Stimulated activated memory B cell treated with anti-CD40 and anti-IgM and Interleukin-4, amounts not matched to agents 10 μg/mL and 1 μg/mL and 100 μg/mL, for 72 hours (primary cell): ENCODE measurements around the gene ADRM1.

Experiments used
- ATAC-seq: fragments of 150-1000 bp; cut with Tn5 transposase; 2 replicates; pipeline ENCODE4 v1.10.0; 2021
- H3K27ac Mint-ChIP-seq: one replicate; pipeline ENCODE4 v1.8.0; 2022; ENCODE audit warnings: mild to moderate bottlenecking, mixed read lengths
- H3K27me3 Mint-ChIP-seq: one replicate; pipeline ENCODE4 v1.8.0; 2022; ENCODE audit warnings: mixed read lengths
- H3K36me3 Mint-ChIP-seq: one replicate; pipeline ENCODE4 v1.8.0; 2022; ENCODE audit warnings: mixed read lengths
- H3K4me1 Mint-ChIP-seq: one replicate; pipeline ENCODE4 v1.8.0; 2022; ENCODE audit warnings: mixed read lengths
- H3K4me3 Mint-ChIP-seq: one replicate; pipeline ENCODE4 v1.8.0; 2022; ENCODE audit warnings: mild to moderate bottlenecking, moderate library complexity, mixed read lengths
- H3K9me3 Mint-ChIP-seq: one replicate; pipeline ENCODE4 v1.8.0; 2022; ENCODE audit warnings: mixed read lengths

The ADRM1 gene

GRCh38 chr20:62319346-62319909 lies 16.6 kb downstream of the ADRM1 start:
- H3K27me3 Mint-ChIP-seq = no peaks in the 10 kb centered on the region
- H3K36me3 Mint-ChIP-seq = peaks cover 37% of the 10 kb centered on the region
- no peak overlapping the region for H3K4me3 Mint-ChIP-seq
- H3K4me1 Mint-ChIP-seq = peaks cover 13% of the 10 kb centered on the region
- peaks cover 4% of the 10 kb centered on the region for H3K9me3 Mint-ChIP-seq
- ATAC-seq = no peak
- peak overlapping the region; percentile 34 for H3K27ac Mint-ChIP-seq

DNA sequence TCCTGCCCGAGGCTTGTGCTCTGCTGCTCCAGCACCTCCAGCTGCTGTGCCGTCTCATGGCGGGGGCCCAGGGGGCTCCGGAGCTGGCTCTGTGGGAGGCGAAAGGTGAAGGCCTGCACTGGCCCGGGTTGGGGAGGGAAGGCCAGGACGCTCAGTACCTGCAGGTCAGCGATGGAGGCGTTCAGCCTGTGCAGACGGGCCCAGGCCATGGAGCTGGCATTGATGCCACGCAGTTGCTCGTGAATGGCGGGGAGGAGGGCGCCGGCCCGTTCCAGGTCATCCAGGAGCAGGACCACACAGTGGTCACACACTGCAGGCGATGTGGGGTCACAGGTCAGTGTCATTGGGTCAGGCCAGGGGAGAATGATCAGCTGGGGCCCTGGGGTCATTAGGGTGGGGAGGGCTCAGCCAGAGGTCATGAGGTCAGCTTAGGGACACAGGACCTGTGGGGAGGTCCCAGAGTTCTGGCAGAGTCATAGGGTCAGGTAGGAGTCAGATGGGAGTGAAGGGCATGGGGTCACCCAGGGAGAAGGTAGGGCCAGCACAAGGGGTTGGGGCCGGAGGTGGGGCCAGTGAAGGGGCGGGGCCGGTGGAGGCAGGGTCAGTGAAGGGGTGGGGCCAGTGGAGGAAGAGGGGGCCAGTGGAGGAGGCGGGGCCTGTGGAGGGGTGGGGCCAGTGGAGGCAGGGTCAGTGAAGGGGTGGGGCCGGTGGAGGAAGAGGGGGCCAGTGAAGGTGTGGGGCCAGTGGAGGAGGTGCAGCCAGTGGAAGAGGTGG lies 18.0 kb downstream of the ADRM1 start:
- Mint-ChIP-seq H3K36me3 (peaks cover 42% of the 10 kb centered on the region), H3K9me3 (peaks cover 4% of the 10 kb centered on the region), H3K4me1 (peaks cover 13% of the 10 kb centered on the region), H3K27ac (no peak overlapping the region), H3K4me3 (no peak overlapping the region), H3K27me3 (no peaks in the 10 kb centered on the region)
- ATAC-seq = no peak

DNA sequence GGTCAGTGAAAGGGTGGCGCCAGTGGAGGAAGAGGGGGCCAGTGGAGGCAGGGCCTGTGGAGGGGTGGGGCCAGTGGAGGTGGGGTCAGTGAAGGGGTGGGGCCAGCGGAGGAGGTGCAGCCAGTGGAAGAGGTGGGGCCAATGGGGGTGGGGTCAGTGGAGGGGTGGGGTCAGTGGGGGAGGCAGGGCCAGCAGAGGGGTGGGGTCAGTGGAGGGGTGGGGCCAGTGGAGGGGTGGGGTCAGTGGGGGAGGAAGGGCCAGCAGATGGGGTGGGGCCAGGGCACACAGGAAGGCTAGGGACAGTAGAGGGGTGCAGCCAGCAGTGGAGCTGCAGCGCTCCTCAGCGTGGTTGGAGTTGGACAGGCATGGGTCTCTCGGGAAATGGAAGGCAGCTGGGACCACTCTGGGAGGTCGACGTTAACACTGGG lies 18.7 kb downstream of the ADRM1 start:
- H3K4me3 Mint-ChIP-seq = no peak overlapping the region
- H3K27me3 Mint-ChIP-seq = no peaks in the 10 kb centered on the region
- peaks cover 42% of the 10 kb centered on the region for H3K36me3 Mint-ChIP-seq
- peaks cover 19% of the 10 kb centered on the region for H3K4me1 Mint-ChIP-seq
- no peak overlapping the region for H3K27ac Mint-ChIP-seq
- H3K9me3 Mint-ChIP-seq = peaks cover 4% of the 10 kb centered on the region
- peak; percentile 31 for ATAC-seq

DNA sequence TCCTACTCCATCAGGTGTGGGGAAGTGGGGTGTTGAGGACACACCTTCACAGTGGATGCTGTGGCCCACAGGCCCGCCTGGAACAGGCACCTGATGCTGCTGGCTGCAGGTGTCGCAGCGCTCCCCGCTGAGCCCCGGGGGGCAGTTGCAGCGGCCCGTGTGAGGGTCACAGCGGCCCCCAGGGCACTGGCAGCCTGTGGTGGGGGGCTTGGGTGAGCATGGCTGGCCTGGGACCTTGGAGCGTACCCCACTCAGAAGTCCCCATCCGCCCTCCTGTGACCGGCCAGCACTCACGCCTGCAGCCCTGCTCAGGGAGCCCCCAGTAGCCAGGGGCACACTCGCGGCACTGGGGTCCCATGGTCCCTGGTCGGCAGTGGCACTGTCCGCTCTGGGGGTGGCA lies 19.2 kb downstream of the ADRM1 start:
- H3K4me1 Mint-ChIP-seq = peaks cover 19% of the 10 kb centered on the region
- peaks cover 42% of the 10 kb centered on the region for H3K36me3 Mint-ChIP-seq
- H3K27me3 Mint-ChIP-seq = no peaks in the 10 kb centered on the region
- no peak overlapping the region for H3K4me3 Mint-ChIP-seq
- ATAC-seq = no peak
- H3K27ac Mint-ChIP-seq = no peak overlapping the region
- peaks cover 4% of the 10 kb centered on the region for H3K9me3 Mint-ChIP-seq

- ATAC-seq = no peak
- Mint-ChIP-seq H3K27me3 (no peaks in the 10 kb centered on the region), H3K9me3 (peaks cover 4% of the 10 kb centered on the region), H3K4me3 (no peak overlapping the region), H3K36me3 (peaks cover 42% of the 10 kb centered on the region), H3K27ac (no peak overlapping the region), H3K4me1 (peaks cover 15% of the 10 kb centered on the region)
These were observed 19.8 kb downstream of the ADRM1 start for GRCh38 chr20:62322492-62323041.

DNA sequence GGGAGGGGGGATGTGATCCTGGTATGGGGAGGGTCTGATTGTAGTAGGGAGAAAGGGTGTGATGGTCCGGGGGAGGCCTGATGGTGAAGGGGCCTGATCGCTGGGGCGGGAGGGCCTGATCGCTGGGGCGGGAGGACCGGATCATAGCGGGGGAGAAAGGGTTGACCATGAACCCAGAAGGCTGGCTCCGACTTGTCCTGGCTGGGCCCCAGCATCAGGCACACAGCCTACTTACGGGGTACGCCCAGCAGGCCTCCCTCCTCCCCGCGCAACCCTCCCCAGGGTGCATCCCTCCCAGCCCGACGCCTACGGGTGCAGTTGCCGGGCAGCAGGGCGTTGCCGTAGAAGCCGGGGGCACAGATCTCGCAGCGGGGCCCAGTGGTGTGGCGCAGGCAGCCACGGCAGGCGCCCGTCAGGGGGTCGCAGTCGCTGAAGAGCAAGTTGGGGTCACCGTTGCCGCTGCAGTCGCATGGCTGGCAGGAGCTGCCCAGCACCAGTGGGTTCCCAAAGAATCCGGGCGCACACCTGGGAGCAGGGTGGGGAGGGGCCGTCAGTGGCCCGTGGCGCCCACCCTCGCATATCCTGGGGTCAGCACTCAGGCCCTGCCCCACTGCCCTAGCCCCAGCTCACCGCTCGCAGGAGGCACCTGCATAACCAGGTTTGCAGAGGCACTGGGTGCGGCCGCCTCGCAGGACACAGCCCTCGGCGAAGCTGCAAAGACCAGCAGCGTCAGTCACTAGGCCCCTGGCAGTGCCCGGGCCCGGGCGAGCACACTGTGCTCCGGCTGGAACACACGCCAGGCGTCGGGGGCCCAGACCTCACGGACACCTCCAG lies 20.6 kb downstream of the ADRM1 start:
- peaks cover 4% of the 10 kb centered on the region for H3K9me3 Mint-ChIP-seq
- H3K27me3 Mint-ChIP-seq = no peaks in the 10 kb centered on the region
- H3K36me3 Mint-ChIP-seq = peaks cover 43% of the 10 kb centered on the region
- H3K4me1 Mint-ChIP-seq = peaks cover 13% of the 10 kb centered on the region
- no peak for ATAC-seq
- no peak overlapping the region for H3K4me3 Mint-ChIP-seq
- no peak overlapping the region for H3K27ac Mint-ChIP-seq

- no peak for ATAC-seq
- Mint-ChIP-seq H3K4me3 (no peak overlapping the region), H3K36me3 (peaks cover 43% of the 10 kb centered on the region), H3K9me3 (peaks cover 4% of the 10 kb centered on the region), H3K27ac (no peak overlapping the region), H3K4me1 (peaks cover 13% of the 10 kb centered on the region), H3K27me3 (no peaks in the 10 kb centered on the region)
These were observed 21.4 kb downstream of the ADRM1 start for GRCh38 chr20:62323980-62324906.

- no peak overlapping the region for H3K27ac Mint-ChIP-seq
- H3K36me3 Mint-ChIP-seq = peaks cover 43% of the 10 kb centered on the region
- H3K4me3 Mint-ChIP-seq = no peak overlapping the region
- H3K9me3 Mint-ChIP-seq = peaks cover 4% of the 10 kb centered on the region
- ATAC-seq = no peak
- H3K27me3 Mint-ChIP-seq = no peaks in the 10 kb centered on the region
- peaks cover 13% of the 10 kb centered on the region for H3K4me1 Mint-ChIP-seq
These were observed 22.5 kb downstream of the ADRM1 start for GRCh38 chr20:62325172-62325905.

DNA sequence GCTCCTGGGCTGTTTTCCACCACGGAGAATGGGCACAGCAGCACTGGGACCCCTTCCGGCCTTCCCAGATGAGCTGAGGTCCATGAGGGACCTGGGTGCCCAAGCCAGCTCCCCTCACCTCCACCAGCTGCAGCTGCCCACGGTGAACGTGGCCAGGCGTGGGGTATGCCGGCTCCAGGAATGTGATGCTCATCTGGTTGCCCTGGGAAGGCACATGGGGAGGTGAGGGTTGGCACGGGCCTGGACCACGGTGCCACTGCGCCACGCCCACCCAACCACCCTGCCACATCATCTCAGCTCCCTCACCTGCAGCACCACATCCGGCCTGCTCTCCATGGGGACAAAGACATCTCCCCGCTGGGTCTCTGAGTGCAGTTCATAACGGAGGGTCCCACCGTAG lies 23.8 kb downstream of the ADRM1 start:
- Mint-ChIP-seq H3K4me3 (no peak overlapping the region), H3K36me3 (peaks cover 35% of the 10 kb centered on the region), H3K27me3 (no peaks in the 10 kb centered on the region), H3K4me1 (peaks cover 6% of the 10 kb centered on the region), H3K27ac (no peak overlapping the region), H3K9me3 (no peaks in the 10 kb centered on the region)
- ATAC-seq = no peak

DNA sequence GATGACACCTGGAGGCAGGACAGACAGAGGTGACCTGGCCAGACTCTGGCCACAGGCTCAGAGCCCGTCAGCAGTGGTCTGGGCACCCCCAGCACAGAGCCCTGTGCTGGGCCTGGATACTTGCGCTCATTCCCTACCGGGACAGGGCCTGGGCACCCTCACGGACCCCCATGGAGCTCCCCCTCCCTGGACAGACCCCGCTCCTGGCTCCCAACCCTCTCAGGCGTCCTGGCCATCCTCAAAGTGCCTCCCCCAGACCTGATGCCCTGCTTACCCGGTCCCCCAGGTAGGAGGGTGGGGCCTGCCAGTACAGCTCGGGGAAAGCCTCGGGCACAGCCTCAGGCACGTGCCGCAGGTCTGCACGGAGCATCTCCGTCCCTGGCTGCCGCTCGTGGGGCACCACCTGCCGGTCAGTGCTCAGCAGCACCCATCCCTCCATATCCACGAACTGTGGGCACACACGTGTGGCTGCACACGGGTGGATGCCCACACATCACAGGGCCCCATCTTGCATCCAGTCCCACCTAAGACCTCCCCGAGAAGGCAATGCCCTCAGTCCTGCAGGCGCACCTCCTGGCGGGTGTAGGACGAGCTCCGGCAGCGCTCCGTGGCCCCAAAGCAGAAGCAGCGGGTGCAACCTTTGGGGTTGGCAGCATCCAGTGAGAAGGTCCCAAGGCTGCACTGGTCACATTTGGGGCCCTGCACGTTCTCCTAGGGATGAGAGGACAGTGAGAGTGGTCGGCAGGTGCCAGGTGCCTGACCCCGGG lies 24.3 kb downstream of the ADRM1 start:
- no peaks in the 10 kb centered on the region for H3K9me3 Mint-ChIP-seq
- no peak for ATAC-seq

GRCh38 chr20:62327726-62328495 lies 25.1 kb downstream of the ADRM1 start:
- no peaks in the 10 kb centered on the region for H3K27me3 Mint-ChIP-seq
- ATAC-seq = no peak
- H3K4me3 Mint-ChIP-seq = no peak overlapping the region
- H3K9me3 Mint-ChIP-seq = no peaks in the 10 kb centered on the region
- H3K36me3 Mint-ChIP-seq = peaks cover 35% of the 10 kb centered on the region
- H3K27ac Mint-ChIP-seq = no peak overlapping the region
- H3K4me1 Mint-ChIP-seq = peaks cover 6% of the 10 kb centered on the region

More for the DNA sequence above, 24.3 kb downstream of the ADRM1 start:
- no peak overlapping the region for H3K27ac Mint-ChIP-seq
- no peaks in the 10 kb centered on the region for H3K27me3 Mint-ChIP-seq
- H3K36me3 Mint-ChIP-seq = peaks cover 35% of the 10 kb centered on the region
- no peak overlapping the region for H3K4me3 Mint-ChIP-seq
- peaks cover 6% of the 10 kb centered on the region for H3K4me1 Mint-ChIP-seq

DNA sequence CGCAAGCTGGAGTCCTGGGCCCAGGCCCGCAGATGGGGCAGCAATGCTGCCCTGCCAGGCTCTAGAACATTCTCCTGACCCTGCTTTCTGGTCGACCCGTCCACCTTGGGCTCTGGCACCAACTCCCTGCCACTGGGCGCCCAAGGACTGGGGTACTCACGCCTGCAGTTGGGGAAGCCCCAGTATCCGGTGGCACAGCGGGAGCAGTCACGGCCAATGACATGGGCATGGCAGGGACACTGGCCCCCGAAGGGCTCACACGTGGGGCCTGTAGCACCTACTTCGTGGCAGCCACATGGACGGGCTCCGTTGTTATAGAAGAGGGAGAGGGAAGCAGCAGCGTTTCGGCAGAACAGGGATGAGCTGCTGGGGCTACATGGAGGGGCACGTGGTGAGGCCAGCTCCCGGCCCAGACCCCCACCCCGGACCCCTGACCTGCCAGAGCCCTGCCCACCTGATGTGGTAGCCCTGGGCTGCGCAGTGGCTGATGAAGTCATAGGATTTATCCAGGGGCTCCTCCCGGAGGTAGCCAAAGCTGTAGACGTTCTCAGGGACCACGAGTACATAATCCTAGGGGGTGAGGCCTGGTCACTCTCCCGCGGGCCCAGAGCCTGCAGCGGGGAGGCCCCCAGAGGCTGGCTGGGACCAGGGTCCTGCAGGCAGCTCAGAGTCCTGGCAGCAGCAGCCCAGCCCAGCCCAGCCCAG lies 26.0 kb downstream of the ADRM1 start:
- Mint-ChIP-seq H3K27ac (no peak overlapping the region), H3K4me3 (no peak overlapping the region), H3K4me1 (peaks cover 6% of the 10 kb centered on the region), H3K9me3 (no peaks in the 10 kb centered on the region), H3K36me3 (peaks cover 35% of the 10 kb centered on the region), H3K27me3 (no peaks in the 10 kb centered on the region)
- no peak for ATAC-seq
